K562 (cell line): ENCODE results near the gene PPT1. TPM values are rescaled to one million over a fixed set of nuclear protein-coding genes. Genes with fewer than 3 reads are reported as not detected.
A peak's percentile ranks its signal among the peaks of the same experiment; 100 is the strongest.

ENCODE experiments used
- ARID1B ChIP-seq: fragments of 450-650 bp; IDR thresholded peaks from 2 replicates; pipeline ENCODE4 v1.6.1; 2016; ENCODE audit warnings: antibody characterized with exemption, mild to moderate bottlenecking, inconsistent platforms
- NEUROD1 ChIP-seq: fragments of 150-350 bp; IDR thresholded peaks from 2 replicates; pipeline ENCODE4 v1.6.1; 2014; ENCODE audit warnings: borderline replicate concordance, low read length, low read depth; ENCODE audit not compliant: partially characterized antibody
- PCBP1 ChIP-seq: fragments of 200-400 bp; formaldehyde crosslinking; IDR thresholded peaks from 2 replicates; pipeline ENCODE4 v1.6.1; 2018; ENCODE audit warnings: mild to moderate bottlenecking, low read depth, low read length; ENCODE audit not compliant: poor library complexity, severe bottlenecking
- PML ChIP-seq: IDR thresholded peaks from 2 replicates; pipeline ENCODE4 v1.6.1; 2012; ENCODE audit warnings: low read length, inconsistent platforms
- POLR2AphosphoS5 ChIP-seq: IDR thresholded peaks from 2 replicates; pipeline ENCODE4 v1.6.1; 2011; ENCODE audit warnings: mild to moderate bottlenecking, low read depth, low read length, moderate library complexity; ENCODE audit not compliant: control insufficient read depth, insufficient read depth
- PPARD ChIP-seq: fragments of 250-450 bp; sonication (Bioruptor Pico); IDR thresholded peaks from 2 replicates; pipeline ENCODE4 v1.8.0; 2022; ENCODE audit warnings: inconsistent platforms, mild to moderate bottlenecking, moderate library complexity
- SAP30 ChIP-seq: fragments of 200-600 bp; sonication (generic); IDR thresholded peaks from 2 replicates; pipeline ENCODE4 v1.6.1; 2012; ENCODE audit warnings: borderline replicate concordance, low read depth, mild to moderate bottlenecking, moderate library complexity, low read length, control low read depth, inconsistent platforms; ENCODE audit not compliant: insufficient read depth, poor library complexity, severe bottlenecking
- TEAD4 ChIP-seq, 2 experiments: sonication (generic) in 1 of 2; formaldehyde crosslinking in 1 of 2; IDR thresholded peaks; 2 replicates each; pipeline versions ENCODE4 v1.6.1 to v1.8.0; 2012 to 2022; ENCODE audit warnings: borderline replicate concordance in 1 of 2, inconsistent platforms in 1 of 2, low read length in 1 of 2, mild to moderate bottlenecking in 1 of 2, missing genetic modification reagents in 1 of 2
- YY1 ChIP-seq, 3 experiments: IDR thresholded peaks; 2 replicates each; pipeline ENCODE4 v1.6.1; 2011; ENCODE audit warnings: low read length in 2 of 3, mild to moderate bottlenecking in 2 of 3, moderate library complexity in 2 of 3, borderline replicate concordance in 1 of 3, control low read depth in 1 of 3, low read depth in 1 of 3; ENCODE audit not compliant: insufficient read depth in 3 of 3, insufficient replicate concordance in 2 of 3, control insufficient read depth in 1 of 3, insufficient read length in 1 of 3; ENCODE audit errors: extremely low read depth in 1 of 3
- ZC3H8 ChIP-seq: fragments of 450-650 bp; IDR thresholded peaks from 2 replicates; pipeline ENCODE4 v1.6.1; 2017
- ZNF124 ChIP-seq: sonication (generic); formaldehyde crosslinking; IDR thresholded peaks from 2 replicates; pipeline ENCODE4 v1.8.1; 2022; ENCODE audit warnings: missing genetic modification reagents
- ZNF146 ChIP-seq: IDR thresholded peaks from one replicate; pipeline ENCODE4 v1.6.1; 2018; ENCODE audit warnings: missing compliant biosample characterization; ENCODE audit not compliant: unreplicated experiment
- ZNF316 ChIP-seq: fragments of 450-650 bp; IDR thresholded peaks from 2 replicates; pipeline ENCODE4 v1.6.1; 2016
- ZNF444 ChIP-seq: fragments of 250-450 bp; sonication (Bioruptor Pico); IDR thresholded peaks from 2 replicates; pipeline ENCODE4 v1.4.0; 2020; ENCODE audit warnings: mild to moderate bottlenecking, moderate library complexity
- ZNF551 ChIP-seq: fragments of 250-450 bp; sonication (Bioruptor Pico); IDR thresholded peaks from 2 replicates; pipeline ENCODE4 v1.5.0; 2021; ENCODE audit warnings: mild to moderate bottlenecking, moderate library complexity
- polyA plus RNA-seq, 8 experiments: library from polyadenylated mRNA; depleted of rRNA in 4 of 8; stranded (reverse) in 5 of 8; unstranded in 3 of 8; fragments of >200 nt; fragmentation: Nextera tagmentation in 2 of 8; fragmentation: Illumina TruSeq in 1 of 8; extraction: Ambion mirVana in 2 of 8; extraction: Trizol in 1 of 8; gene quantifications; 2 replicates each; pipeline versions ENCODE4 v1.2.1 to v1.2.3, GENCODE V29; 2011 to 2014; ENCODE audit warnings: inconsistent platforms in 1 of 8, missing spikeins in 1 of 8
- total RNA-seq, 7 experiments: library from RNA; depleted of rRNA in 6 of 7; stranded (reverse); fragments of >200 nt in 6 of 7; fragmentation: Illumina TruSeq in 2 of 7; extraction: Trizol in 2 of 7; gene quantifications; 2 replicates each; pipeline versions ENCODE4 v1.2.1 to v1.2.3, GENCODE V29; 2011 to 2021; ENCODE audit warnings: low replicate concordance in 1 of 7
- TF ChIP-seq, protein P1 (sequence below), 2 experiments: fragments of 450-650 bp; conservative IDR thresholded peaks; 2 replicates each; pipeline ENCODE4 v1.6.1; 2017; ENCODE audit warnings: mild to moderate bottlenecking in 2 of 2, moderate library complexity in 2 of 2
- TF ChIP-seq, protein P2 (sequence below): fragments of 450-650 bp; IDR thresholded peaks from 2 replicates; pipeline ENCODE4 v1.6.1; 2018; ENCODE audit not compliant: partially characterized antibody
- TF ChIP-seq, protein P3 (sequence below): sonication (generic); formaldehyde crosslinking; IDR thresholded peaks from 2 replicates; pipeline ENCODE4 v1.8.1; 2023; ENCODE audit warnings: mild to moderate bottlenecking, missing genetic modification reagents

The PPT1 gene
- total and polyA plus RNA-seq, 9 of the 15 experiments (the other 6 are each of a cell fraction or from before 2014, with no cell fraction given) = 72.2 to 285 (median 143) TPM

DNA sequence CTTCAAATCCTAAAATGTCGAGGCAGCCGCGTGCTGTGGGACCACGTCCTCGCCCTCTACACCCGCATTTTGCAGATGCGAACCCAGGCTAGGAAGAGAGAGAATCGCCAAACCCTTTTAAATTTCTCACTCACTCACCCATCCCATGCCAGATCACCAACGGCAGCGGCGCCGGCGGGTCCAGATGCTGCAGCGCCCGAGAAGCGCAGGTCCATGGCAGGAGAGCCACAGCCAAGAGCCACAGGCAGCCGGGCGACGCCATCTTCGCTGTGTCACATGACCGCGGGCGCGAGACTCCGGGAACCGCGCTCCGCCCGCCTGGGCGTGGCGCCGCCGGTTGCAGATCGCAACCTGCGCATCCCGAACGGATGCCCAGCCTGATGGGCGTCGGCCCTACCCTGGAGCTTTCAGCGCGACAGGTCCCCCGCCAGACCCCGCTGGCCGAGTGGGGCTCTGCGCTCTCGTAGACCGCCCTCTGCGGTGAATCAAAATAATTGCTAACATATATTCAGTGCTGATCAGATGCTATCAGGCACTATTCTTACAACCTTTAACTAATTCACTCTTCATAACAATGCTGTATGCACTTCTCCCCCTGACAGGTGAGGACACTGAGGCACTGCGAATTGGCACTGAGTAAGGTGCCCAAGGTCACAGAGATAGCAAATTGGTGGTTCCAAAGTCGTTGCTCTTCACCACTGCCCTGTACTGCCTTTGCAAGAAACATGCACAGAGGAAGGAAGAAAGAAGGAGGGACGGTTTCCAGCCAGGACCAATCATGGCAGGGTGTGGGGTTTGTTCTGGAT, at the start of gene PPT1 (continued):
- TF ChIP-seq POLR2AphosphoS5 = peak; percentile 77
- TF ChIP-seq ZC3H8 = no peak
- TF ChIP-seq TEAD4 (IDR thresholded peaks at IDR 0.05; ENCODE audit: low read length) = no peak; the same call in 1 of the 2 replicates
- TF ChIP-seq TEAD4 (CRISPR knock-in tag; IDR thresholded peaks at IDR 0.05; ENCODE audit: borderline replicate concordance) = peak; percentile 98
- TF ChIP-seq, protein P1, sequence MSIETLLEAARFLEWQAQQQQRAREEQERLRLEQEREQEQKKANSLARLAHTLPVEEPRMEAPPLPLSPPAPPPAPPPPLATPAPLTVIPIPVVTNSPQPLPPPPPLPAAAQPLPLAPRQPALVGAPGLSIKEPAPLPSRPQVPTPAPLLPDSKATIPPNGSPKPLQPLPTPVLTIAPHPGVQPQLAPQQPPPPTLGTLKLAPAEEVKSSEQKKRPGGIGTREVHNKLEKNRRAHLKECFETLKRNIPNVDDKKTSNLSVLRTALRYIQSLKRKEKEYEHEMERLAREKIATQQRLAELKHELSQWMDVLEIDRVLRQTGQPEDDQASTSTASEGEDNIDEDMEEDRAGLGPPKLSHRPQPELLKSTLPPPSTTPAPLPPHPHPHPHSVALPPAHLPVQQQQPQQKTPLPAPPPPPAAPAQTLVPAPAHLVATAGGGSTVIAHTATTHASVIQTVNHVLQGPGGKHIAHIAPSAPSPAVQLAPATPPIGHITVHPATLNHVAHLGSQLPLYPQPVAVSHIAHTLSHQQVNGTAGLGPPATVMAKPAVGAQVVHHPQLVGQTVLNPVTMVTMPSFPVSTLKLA (conservative IDR thresholded peaks at IDR 0.05) = peak; percentile 79 to 91
- no peak for TF ChIP-seq ZNF316
- no peak for TF ChIP-seq ZNF124 (CRISPR knock-in tag)
- peak; percentile 73; the same call in 1 of the 2 replicates for TF ChIP-seq PML
- peak; percentile 87 to 99 (median 96) for TF ChIP-seq YY1 (IDR thresholded peaks at IDR 0.05; ENCODE audit: borderline replicate concordance in 1 of 3, control insufficient read depth in 1 of 3, extremely low read depth in 1 of 3, insufficient read depth in 3 of 3, insufficient read length in 1 of 3, insufficient replicate concordance in 2 of 3, low read depth in 1 of 3, low read length in 2 of 3)
- no peak for TF ChIP-seq PCBP1
- no peak for TF ChIP-seq ZNF444 (CRISPR knock-in tag)
- peak; percentile 95 for TF ChIP-seq SAP30
- TF ChIP-seq PPARD (CRISPR knock-in tag) = no peak
- TF ChIP-seq ARID1B = 0 out of 2 replicates have a peak, but pooled peaks have one; percentile 15
- no peak for TF ChIP-seq ZNF146 (CRISPR knock-in tag)
- no peak for TF ChIP-seq NEUROD1
- TF ChIP-seq, protein P2, sequence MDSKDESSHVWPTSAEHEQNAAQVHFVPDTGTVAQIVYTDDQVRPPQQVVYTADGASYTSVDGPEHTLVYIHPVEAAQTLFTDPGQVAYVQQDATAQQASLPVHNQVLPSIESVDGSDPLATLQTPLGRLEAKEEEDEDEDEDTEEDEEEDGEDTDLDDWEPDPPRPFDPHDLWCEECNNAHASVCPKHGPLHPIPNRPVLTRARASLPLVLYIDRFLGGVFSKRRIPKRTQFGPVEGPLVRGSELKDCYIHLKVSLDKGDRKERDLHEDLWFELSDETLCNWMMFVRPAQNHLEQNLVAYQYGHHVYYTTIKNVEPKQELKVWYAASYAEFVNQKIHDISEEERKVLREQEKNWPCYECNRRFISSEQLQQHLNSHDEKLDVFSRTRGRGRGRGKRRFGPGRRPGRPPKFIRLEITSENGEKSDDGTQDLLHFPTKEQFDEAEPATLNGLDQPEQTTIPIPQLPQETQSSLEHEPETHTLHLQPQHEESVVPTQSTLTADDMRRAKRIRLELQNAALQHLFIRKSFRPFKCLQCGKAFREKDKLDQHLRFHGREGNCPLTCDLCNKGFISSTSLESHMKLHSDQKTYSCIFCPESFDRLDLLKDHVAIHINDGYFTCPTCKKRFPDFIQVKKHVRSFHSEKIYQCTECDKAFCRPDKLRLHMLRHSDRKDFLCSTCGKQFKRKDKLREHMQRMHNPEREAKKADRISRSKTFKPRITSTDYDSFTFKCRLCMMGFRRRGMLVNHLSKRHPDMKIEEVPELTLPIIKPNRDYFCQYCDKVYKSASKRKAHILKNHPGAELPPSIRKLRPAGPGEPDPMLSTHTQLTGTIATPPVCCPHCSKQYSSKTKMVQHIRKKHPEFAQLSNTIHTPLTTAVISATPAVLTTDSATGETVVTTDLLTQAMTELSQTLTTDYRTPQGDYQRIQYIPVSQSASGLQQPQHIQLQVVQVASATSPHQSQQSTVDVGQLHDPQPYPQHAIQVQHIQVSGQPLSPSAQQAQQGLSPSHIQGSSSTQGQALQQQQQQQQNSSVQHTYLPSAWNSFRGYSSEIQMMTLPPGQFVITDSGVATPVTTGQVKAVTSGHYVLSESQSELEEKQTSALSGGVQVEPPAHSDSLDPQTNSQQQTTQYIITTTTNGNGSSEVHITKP = no peak
- TF ChIP-seq, protein P3, sequence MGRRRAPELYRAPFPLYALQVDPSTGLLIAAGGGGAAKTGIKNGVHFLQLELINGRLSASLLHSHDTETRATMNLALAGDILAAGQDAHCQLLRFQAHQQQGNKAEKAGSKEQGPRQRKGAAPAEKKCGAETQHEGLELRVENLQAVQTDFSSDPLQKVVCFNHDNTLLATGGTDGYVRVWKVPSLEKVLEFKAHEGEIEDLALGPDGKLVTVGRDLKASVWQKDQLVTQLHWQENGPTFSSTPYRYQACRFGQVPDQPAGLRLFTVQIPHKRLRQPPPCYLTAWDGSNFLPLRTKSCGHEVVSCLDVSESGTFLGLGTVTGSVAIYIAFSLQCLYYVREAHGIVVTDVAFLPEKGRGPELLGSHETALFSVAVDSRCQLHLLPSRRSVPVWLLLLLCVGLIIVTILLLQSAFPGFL = 0 out of 2 replicates have a peak, but pooled peaks have one; percentile 91
- no peak for TF ChIP-seq ZNF551 (CRISPR knock-in tag)
